Measurements from ENCODE around the gene PLA2G4D.

Gene PLA2G4D

GRCh38 chr15:42094512-42094963 is at the start of gene PLA2G4D:
Gene PLA2G4D, minus strand, starts transcription at chr15:42094562. Its CDS starts 103 bp downstream, at chr15:42094459.
- DNase-seq: no peak

GRCh38 chr15:42143356-42143755 is 49.0 kb upstream of the PLA2G4D start:
- no peak for DNase-seq

GRCh38 chr15:42141795-42142667 is 47.7 kb upstream of the PLA2G4D start:
- no peak for DNase-seq

- no peak for DNase-seq
Observed at GRCh38 chr15:42141246-42141645, 46.9 kb upstream of the PLA2G4D start.

GRCh38 chr15:42140383-42141070 is 46.2 kb upstream of the PLA2G4D start:
- DNase-seq: no peak

- no peak for DNase-seq
Observed at GRCh38 chr15:42139596-42139995, 45.2 kb upstream of the PLA2G4D start.

GRCh38 chr15:42138968-42139386 is 44.6 kb upstream of the PLA2G4D start:
- peak; percentile 19 for DNase-seq

- no peak for DNase-seq
Observed at GRCh38 chr15:42138411-42138810, 44.0 kb upstream of the PLA2G4D start.

- DNase-seq: peak; percentile 58
Observed at GRCh38 chr15:42137461-42138261, 43.3 kb upstream of the PLA2G4D start.

GRCh38 chr15:42136513-42136912 is 42.2 kb upstream of the PLA2G4D start:
- DNase-seq: no peak

- no peak for DNase-seq
Observed at GRCh38 chr15:42135351-42135750, 41.0 kb upstream of the PLA2G4D start.

GRCh38 chr15:42134617-42135245 is 40.4 kb upstream of the PLA2G4D start:
- no peak for DNase-seq

- peak; percentile 62 for DNase-seq
Observed at GRCh38 chr15:42133886-42134502, 39.6 kb upstream of the PLA2G4D start.

- no peak for DNase-seq
Observed at GRCh38 chr15:42133356-42133755, 39.0 kb upstream of the PLA2G4D start.

- DNase-seq: no peak
Observed at GRCh38 chr15:42131826-42132806, 37.8 kb upstream of the PLA2G4D start.

GRCh38 chr15:42131006-42131405 is 36.6 kb upstream of the PLA2G4D start:
- DNase-seq: no peak

- DNase-seq: no peak
Observed at GRCh38 chr15:42130246-42130986, 36.1 kb upstream of the PLA2G4D start.

- DNase-seq: no peak
Observed at GRCh38 chr15:42129364-42129763, 35.0 kb upstream of the PLA2G4D start.

- no peak for DNase-seq
Observed at GRCh38 chr15:42128476-42128875, 34.1 kb upstream of the PLA2G4D start.

- DNase-seq: no peak
Observed at GRCh38 chr15:42123546-42123945, 29.2 kb upstream of the PLA2G4D start.
